DND-41 (cell line): ENCODE data around the gene FAM163B.

Experiments used
- EZH2 ChIP-seq: IDR thresholded peaks from 3 replicates; pipeline ENCODE4 v1.6.1; 2012; ENCODE audit warnings: borderline replicate concordance, low read depth, mild to moderate bottlenecking, moderate library complexity, low read length, inconsistent platforms; ENCODE audit not compliant: severe bottlenecking
- TF ChIP-seq, protein P1 (sequence below): IDR thresholded peaks from 2 replicates; pipeline ENCODE4 v1.5.1; 2012; ENCODE audit warnings: borderline replicate concordance, low read length, moderate library complexity, mild to moderate bottlenecking; ENCODE audit not compliant: poor library complexity, severe bottlenecking; ENCODE audit errors: extremely low read depth

DNA sequence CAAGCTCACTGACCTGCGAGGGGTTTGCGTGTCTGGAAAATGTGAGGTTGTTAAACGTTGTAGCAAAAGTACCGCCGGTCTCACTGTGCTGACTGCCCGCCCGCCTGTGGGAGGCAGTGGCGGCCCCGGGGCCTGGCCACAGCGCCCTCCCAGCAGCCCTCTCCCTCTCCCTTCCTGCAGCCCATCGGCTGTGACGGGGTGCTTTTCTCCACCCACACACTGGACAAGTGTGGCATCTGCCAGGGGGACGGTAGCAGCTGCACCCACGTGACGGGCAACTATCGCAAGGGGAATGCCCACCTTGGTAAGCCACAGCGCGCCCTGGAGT lies 68.5 kb downstream of the FAM163B start:
- TF ChIP-seq, protein P1, sequence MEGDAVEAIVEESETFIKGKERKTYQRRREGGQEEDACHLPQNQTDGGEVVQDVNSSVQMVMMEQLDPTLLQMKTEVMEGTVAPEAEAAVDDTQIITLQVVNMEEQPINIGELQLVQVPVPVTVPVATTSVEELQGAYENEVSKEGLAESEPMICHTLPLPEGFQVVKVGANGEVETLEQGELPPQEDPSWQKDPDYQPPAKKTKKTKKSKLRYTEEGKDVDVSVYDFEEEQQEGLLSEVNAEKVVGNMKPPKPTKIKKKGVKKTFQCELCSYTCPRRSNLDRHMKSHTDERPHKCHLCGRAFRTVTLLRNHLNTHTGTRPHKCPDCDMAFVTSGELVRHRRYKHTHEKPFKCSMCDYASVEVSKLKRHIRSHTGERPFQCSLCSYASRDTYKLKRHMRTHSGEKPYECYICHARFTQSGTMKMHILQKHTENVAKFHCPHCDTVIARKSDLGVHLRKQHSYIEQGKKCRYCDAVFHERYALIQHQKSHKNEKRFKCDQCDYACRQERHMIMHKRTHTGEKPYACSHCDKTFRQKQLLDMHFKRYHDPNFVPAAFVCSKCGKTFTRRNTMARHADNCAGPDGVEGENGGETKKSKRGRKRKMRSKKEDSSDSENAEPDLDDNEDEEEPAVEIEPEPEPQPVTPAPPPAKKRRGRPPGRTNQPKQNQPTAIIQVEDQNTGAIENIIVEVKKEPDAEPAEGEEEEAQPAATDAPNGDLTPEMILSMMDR = no peak
- no peak for TF ChIP-seq EZH2
